B cell (primary cell): Measurements from ENCODE around the gene PCSK1N.

Source experiments
- CTCF ChIP-seq: fragments of 200-600 bp; IDR thresholded peaks from one replicate; pipeline ENCODE4 v1.8.0; 2022; ENCODE audit warnings: antibody characterized with exemption, mild to moderate bottlenecking
- EZH2 ChIP-seq: IDR thresholded peaks from 2 replicates; pipeline ENCODE4 v1.6.1; 2012; ENCODE audit warnings: borderline replicate concordance, low read depth, mild to moderate bottlenecking, moderate library complexity, low read length; ENCODE audit not compliant: insufficient read depth, poor library complexity, severe bottlenecking

- TF ChIP-seq EZH2, result no peak
- TF ChIP-seq CTCF, result no peak
Measured at GRCh38 chrX:48802089-48802904, 33.1 kb downstream of the PCSK1N start.
